HFFc6 (cell line): ENCODE results near the gene EPB41. TPM values are rescaled to one million over a fixed set of nuclear protein-coding genes. Genes with fewer than 3 reads are reported as not detected.

ENCODE experiments used
- DNase-seq: peaks from one replicate; pipeline ENCODE4 v3.0.0-alpha.2; 2018
- H3K27ac Mint-ChIP-seq: 2 replicates; pipeline ENCODE4 v1.8.0; 2020; ENCODE audit warnings: mild to moderate bottlenecking, mixed read lengths
- H3K27me3 Mint-ChIP-seq: 2 replicates; pipeline ENCODE4 v1.8.0; 2021; ENCODE audit warnings: mild to moderate bottlenecking, moderate library complexity, mixed read lengths; ENCODE audit not compliant: insufficient read depth
- H3K36me3 Mint-ChIP-seq: 2 replicates; pipeline ENCODE4 v1.8.0; 2021; ENCODE audit warnings: low read depth, mixed read lengths
- H3K4me1 Mint-ChIP-seq: 2 replicates; pipeline ENCODE4 v1.8.0; 2020; ENCODE audit warnings: low read depth, mixed read lengths
- H3K4me3 Mint-ChIP-seq: 2 replicates; pipeline ENCODE4 v1.8.0; 2020; ENCODE audit warnings: mild to moderate bottlenecking, moderate library complexity, mixed read lengths
- H3K9me3 Mint-ChIP-seq: 2 replicates; pipeline ENCODE4 v1.8.0; 2020; ENCODE audit warnings: mild to moderate bottlenecking, mixed read lengths
- CTCF ChIP-seq: fragments of 200-600 bp; sonication (generic); IDR thresholded peaks from 2 replicates; pipeline ENCODE4 v1.5.0; 2021; ENCODE audit warnings: antibody characterized with exemption, mild to moderate bottlenecking
- total RNA-seq, 6 experiments: library from RNA; stranded (reverse); fragmentation: NEBNext Ultra II Directional; extraction: Animal tissue kit (Norgen Biotek cat#: 25700); gene quantifications; 2 replicates in 1 of 6; 3 replicates in 5 of 6; pipeline ENCODE4 v1.2.3, GENCODE V29; 2021

EPB41 gene
- total RNA-seq, 6 experiments from 2014 or later = 2.4 to 8.8 (median 3.4) TPM

- Mint-ChIP-seq H3K27ac (no peak overlapping the region), H3K9me3 (no peaks in the 10 kb centered on the region), H3K4me1 (peaks cover 16% of the 10 kb centered on the region; the same call in 1 of the 2 replicates), H3K27me3 (no peaks in the 10 kb centered on the region; the same call in 1 of the 2 replicates), H3K36me3 (no peaks in the 10 kb centered on the region), H3K4me3 (no peak overlapping the region)
- TF ChIP-seq CTCF = no peak
- DNase-seq = no peak
These were observed 14.1 kb downstream of the EPB41 start for GRCh38 chr1:28928314-28928941.

- DNase-seq = no peak
- Mint-ChIP-seq H3K27me3 (no peaks in the 10 kb centered on the region; the same call in 1 of the 2 replicates), H3K9me3 (no peaks in the 10 kb centered on the region), H3K36me3 (no peaks in the 10 kb centered on the region), H3K27ac (no peak overlapping the region), H3K4me3 (no peak overlapping the region), H3K4me1 (no peaks in the 10 kb centered on the region; the same call in 1 of the 2 replicates)
- no peak for TF ChIP-seq CTCF
These were observed 18.9 kb downstream of the EPB41 start for GRCh38 chr1:28933277-28933676.

- H3K4me1 Mint-ChIP-seq = no peaks in the 10 kb centered on the region; the same call in 1 of the 2 replicates
- no peaks in the 10 kb centered on the region for H3K36me3 Mint-ChIP-seq
- no peak overlapping the region for H3K4me3 Mint-ChIP-seq
- DNase-seq = no peak
- H3K9me3 Mint-ChIP-seq = no peaks in the 10 kb centered on the region
- TF ChIP-seq CTCF = no peak
- H3K27ac Mint-ChIP-seq = no peak overlapping the region
- no peaks in the 10 kb centered on the region; the same call in 1 of the 2 replicates for H3K27me3 Mint-ChIP-seq
These were observed 19.5 kb downstream of the EPB41 start for GRCh38 chr1:28933918-28934317.

- no peaks in the 10 kb centered on the region; the same call in 1 of the 2 replicates for H3K4me1 Mint-ChIP-seq
- no peaks in the 10 kb centered on the region for H3K9me3 Mint-ChIP-seq
- no peaks in the 10 kb centered on the region; the same call in 1 of the 2 replicates for H3K27me3 Mint-ChIP-seq
- no peak overlapping the region for H3K27ac Mint-ChIP-seq
- no peak for TF ChIP-seq CTCF
- no peaks in the 10 kb centered on the region for H3K36me3 Mint-ChIP-seq
- H3K4me3 Mint-ChIP-seq = no peak overlapping the region
- peak; percentile 56 for DNase-seq
These were observed 20.3 kb downstream of the EPB41 start for GRCh38 chr1:28934676-28935075.

- Mint-ChIP-seq H3K27me3 (no peaks in the 10 kb centered on the region; the same call in 1 of the 2 replicates), H3K4me1 (no peaks in the 10 kb centered on the region; the same call in 1 of the 2 replicates), H3K4me3 (no peak overlapping the region), H3K36me3 (no peaks in the 10 kb centered on the region), H3K27ac (no peak overlapping the region), H3K9me3 (no peaks in the 10 kb centered on the region)
- DNase-seq = no peak
- TF ChIP-seq CTCF = no peak
These were observed 20.9 kb downstream of the EPB41 start for GRCh38 chr1:28935293-28935692.
